GM12864 (cell line): ENCODE data around the gene SLC29A3.

Experiments used
- DNase-seq: peaks from one replicate; pipeline ENCODE4 v3.0.0-alpha.2; 2011; ENCODE audit warnings: low read depth
- H3K4me3 ChIP-seq: 2 replicates; pipeline ENCODE4 v1.5.1; 2011; ENCODE audit warnings: mild to moderate bottlenecking, low read depth, low read length, control low read depth
- CTCF ChIP-seq: IDR thresholded peaks from 2 replicates; pipeline ENCODE4 v1.5.1; 2011; ENCODE audit warnings: low read depth, mild to moderate bottlenecking, moderate library complexity, low read length, control low read depth, inconsistent platforms; ENCODE audit errors: missing control alignments

SLC29A3 gene

GRCh38 chr10:71344993-71345480 lies 26.0 kb downstream of the SLC29A3 start:
- DNase-seq, result no peak
- no peak overlapping the region for H3K4me3 ChIP-seq
- TF ChIP-seq CTCF, result no peak

GRCh38 chr10:71345694-71346093 lies 26.6 kb downstream of the SLC29A3 start:
- TF ChIP-seq CTCF, result no peak
- no peak for DNase-seq
- no peak overlapping the region for H3K4me3 ChIP-seq

DNA sequence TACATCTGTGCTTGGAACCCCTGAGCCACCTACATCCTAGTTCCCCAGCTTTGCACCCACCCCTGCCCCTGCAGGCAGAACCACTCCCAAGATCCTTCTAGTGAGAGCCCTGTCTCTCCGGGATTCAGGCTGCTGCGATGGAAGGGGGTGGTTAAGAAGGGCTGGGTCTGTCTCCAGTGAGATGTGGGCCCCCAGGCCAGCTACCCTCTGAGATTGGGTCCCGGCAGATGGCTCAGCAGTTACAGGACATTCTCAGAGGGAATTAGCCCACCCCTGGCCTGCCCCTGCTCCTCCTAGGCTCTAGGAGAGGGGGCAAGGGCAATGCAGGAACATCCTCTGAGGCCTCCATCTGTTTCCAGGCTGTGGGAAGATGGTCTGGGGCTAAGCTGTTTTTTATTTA lies 27.7 kb downstream of the SLC29A3 start:
- TF ChIP-seq CTCF, result no peak
- H3K4me3 ChIP-seq, result no peak overlapping the region
- DNase-seq, result no peak

DNA sequence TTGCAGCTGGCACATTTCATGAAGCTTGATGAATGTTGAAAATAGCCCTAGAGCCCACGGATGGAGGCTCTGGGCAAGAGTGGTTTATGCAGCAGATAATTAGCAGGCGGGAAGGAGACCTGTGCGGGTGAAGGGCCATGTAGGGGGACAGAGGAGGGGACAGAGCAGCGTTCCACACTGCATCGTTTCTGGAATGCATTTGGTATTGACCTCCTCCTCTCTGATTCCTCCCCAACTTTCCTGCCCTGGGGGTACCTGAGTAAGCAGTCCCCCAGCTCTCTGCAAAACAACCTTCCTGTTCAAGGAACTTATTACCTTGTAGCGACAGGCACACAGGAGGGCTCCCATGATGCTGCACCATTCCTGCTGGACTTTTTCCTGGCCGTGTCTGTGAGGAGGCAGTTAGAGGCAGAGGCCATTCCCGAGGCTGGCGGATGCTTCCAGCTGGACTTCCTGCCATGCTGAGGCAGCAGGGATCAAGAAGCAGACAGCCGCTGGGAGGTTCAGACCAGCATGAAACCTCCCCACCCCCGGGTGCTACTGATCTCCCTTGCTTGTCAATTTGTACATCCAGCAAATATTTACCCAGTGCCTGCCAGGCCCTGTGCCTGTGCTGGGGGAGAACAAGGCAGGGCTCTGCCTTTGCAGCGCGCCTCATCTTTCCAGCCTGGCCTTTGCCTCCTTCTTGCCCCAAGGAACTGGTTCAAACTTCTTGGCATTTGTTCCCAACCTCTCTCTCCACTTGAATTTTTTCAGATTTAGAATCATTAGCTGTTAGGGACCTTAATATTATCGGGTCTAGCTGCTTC lies 28.7 kb downstream of the SLC29A3 start:
- H3K4me3 ChIP-seq, result no peak overlapping the region
- DNase-seq, result no peak
- no peak for TF ChIP-seq CTCF

GRCh38 chr10:71348850-71349249 lies 29.8 kb downstream of the SLC29A3 start:
- no peak overlapping the region for H3K4me3 ChIP-seq
- TF ChIP-seq CTCF, result no peak
- no peak for DNase-seq

DNA sequence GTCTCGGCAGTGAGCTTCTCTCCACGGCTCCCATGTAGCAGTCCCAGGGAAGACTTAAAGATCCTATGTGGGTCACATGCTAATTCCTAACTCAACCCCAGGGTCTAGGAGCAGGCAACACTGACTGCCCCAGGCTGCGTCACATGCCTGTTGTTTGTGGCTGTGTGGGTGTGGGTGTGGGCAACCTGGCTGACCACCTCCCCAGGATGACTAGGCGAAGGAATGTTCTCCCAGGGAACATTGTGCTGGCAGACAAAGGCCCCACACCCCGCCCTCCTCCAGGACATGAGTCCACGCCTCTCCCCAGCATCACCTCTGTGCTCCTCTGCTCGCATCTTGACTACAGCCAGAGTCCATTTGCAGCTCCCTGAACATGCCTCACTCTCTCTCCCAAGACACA lies 30.3 kb downstream of the SLC29A3 start:
- DNase-seq, result no peak
- no peak overlapping the region for H3K4me3 ChIP-seq
- no peak for TF ChIP-seq CTCF

DNA sequence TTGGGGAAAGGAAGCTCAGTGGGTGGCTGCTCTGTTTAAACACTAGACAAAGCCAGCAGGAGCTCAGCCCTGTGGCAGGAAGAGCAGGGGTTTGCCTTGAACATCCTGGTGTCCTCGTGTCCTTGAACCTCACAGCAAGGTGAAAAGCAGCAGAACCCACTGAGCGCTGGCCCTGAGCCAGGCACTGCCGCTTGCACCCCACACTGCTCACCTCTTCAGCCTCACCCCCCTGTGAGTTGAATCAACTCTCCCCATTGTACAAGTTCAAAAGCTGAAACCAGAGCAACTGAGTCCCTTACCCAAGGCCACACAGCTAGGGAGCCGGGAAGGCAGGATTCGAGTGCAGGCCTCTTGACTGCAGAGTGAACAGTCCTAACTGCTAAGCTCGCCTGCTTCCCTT lies 32.0 kb downstream of the SLC29A3 start:
- DNase-seq, result no peak
- no peak for TF ChIP-seq CTCF
- no peak overlapping the region for H3K4me3 ChIP-seq
